Nephron (organoid): ENCODE results near the gene L1CAM.

Experiments
- H3K27ac Mint-ChIP-seq, 3 experiments: 2 replicates each; pipeline ENCODE4 v1.8.0; 2020; ENCODE audit warnings: mixed read lengths in 3 of 3, mild to moderate bottlenecking in 2 of 3, moderate library complexity in 1 of 3
- H3K27me3 Mint-ChIP-seq: 2 replicates; pipeline ENCODE4 v1.8.0; 2021; ENCODE audit warnings: low read depth, mild to moderate bottlenecking, moderate library complexity, mixed read lengths
- H3K36me3 Mint-ChIP-seq: 2 replicates; pipeline ENCODE4 v1.8.0; 2020; ENCODE audit warnings: low read depth, mixed read lengths
- H3K4me1 Mint-ChIP-seq: 2 replicates; pipeline ENCODE4 v1.8.0; 2020; ENCODE audit warnings: mixed read lengths
- H3K4me3 Mint-ChIP-seq, 3 experiments: 2 replicates each; pipeline ENCODE4 v1.8.0; 2020; ENCODE audit warnings: mild to moderate bottlenecking in 3 of 3, mixed read lengths in 3 of 3, moderate library complexity in 2 of 3
- H3K9me3 Mint-ChIP-seq: 2 replicates; pipeline ENCODE4 v1.8.0; 2020; ENCODE audit warnings: mixed read lengths
- CTCF ChIP-seq, 3 experiments: fragments of 200-600 bp; sonication (generic); IDR thresholded peaks; one replicate each; pipeline ENCODE4 v1.5.0; 2021; ENCODE audit warnings: antibody characterized with exemption in 3 of 3; ENCODE audit not compliant: unreplicated experiment in 3 of 3

Gene L1CAM

DNA sequence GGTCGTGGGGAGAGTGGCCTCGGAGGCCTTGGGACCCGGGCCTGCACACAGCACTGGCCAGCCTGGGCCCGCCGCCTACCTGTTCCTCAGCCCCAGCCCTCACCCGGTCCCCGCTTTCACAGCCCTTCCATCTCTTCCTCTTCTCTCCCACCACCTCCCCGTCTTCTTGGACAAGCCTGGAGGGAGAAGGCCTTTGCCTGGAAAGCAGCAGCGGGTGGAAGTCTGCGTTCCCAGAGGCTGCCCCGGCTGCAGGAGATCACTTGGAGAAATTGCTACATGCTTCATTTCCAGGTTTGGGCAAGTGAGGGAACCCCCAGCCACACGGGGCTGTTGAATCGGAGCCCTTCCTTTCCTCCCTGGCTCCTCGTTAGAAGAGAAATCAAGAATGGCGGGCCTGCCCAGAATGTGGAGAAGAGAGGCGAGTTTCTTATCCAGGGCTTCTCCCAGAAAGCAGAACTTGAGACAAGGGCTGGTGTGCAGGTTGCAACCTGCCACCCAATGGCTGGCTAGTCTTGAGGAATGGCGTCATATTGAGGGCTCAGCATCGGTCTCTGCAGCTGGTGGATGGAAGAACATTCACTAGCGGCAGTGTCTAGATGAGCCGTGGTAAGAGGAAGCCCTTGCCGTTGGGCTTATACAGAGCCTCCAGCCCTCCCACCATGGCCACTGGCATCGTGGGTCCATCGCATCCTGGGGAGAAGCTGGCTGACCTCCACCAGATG lies 54.4 kb downstream of the L1CAM start:
- peak overlapping the region; percentile 67 to 71 (median 70) for H3K4me3 Mint-ChIP-seq
- peaks cover 53% of the 10 kb centered on the region for H3K27me3 Mint-ChIP-seq
- H3K4me1 Mint-ChIP-seq = no peaks in the 10 kb centered on the region
- peaks cover 7% of the 10 kb centered on the region for H3K36me3 Mint-ChIP-seq
- no peak overlapping the region for H3K27ac Mint-ChIP-seq
- H3K9me3 Mint-ChIP-seq = peaks cover 25% of the 10 kb centered on the region
- no peak for TF ChIP-seq CTCF (IDR thresholded peaks at IDR 0.05; ENCODE audit: unreplicated experiment in 3 of 3)

DNA sequence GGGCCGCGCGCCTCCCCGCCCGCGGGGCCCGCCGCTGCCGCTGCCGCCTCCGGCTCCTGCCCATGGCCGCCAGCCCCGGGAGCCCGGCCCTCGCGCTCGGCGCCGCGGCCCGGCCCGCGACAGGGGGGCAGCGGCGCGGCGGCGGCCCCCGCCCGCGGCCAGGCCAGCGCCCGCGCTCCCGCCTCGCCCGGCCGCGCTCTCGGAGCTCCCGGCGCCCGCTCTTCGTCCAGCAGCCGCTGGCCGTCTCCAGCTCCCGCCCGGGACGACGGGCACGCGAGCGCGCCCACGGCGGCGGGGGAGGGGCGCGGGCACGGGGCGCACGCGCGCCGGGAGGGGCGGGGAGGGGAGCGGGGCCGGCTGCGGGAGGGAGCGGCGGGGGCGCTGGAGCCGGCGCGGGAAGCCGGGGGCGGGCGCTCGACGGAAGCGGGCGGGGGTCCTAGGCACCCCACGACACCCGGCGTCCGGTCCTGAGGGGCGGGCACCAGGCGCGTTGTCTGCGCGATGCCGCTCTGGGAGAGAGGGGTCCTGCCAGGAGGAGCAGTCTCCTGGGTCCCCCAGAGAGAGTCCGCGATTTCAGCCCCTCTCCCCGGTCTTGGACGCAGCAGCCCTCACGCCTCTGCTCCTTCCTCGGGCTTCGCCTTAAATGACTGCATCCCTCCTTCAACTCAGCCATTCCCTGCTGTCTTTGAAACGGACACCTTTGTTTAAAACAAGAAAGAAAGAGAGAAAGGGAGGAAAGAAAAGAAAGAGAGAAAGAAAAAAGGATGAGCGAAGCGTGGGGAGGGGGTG lies 55.1 kb downstream of the L1CAM start:
- Mint-ChIP-seq H3K27me3 (peaks cover 53% of the 10 kb centered on the region), H3K4me3 (peak overlapping the region; percentile 70 to 76 (median 75)), H3K9me3 (peaks cover 25% of the 10 kb centered on the region), H3K36me3 (peaks cover 7% of the 10 kb centered on the region), H3K4me1 (no peaks in the 10 kb centered on the region), H3K27ac (no peak overlapping the region)
- no peak for TF ChIP-seq CTCF (IDR thresholded peaks at IDR 0.05; ENCODE audit: unreplicated experiment in 3 of 3)

DNA sequence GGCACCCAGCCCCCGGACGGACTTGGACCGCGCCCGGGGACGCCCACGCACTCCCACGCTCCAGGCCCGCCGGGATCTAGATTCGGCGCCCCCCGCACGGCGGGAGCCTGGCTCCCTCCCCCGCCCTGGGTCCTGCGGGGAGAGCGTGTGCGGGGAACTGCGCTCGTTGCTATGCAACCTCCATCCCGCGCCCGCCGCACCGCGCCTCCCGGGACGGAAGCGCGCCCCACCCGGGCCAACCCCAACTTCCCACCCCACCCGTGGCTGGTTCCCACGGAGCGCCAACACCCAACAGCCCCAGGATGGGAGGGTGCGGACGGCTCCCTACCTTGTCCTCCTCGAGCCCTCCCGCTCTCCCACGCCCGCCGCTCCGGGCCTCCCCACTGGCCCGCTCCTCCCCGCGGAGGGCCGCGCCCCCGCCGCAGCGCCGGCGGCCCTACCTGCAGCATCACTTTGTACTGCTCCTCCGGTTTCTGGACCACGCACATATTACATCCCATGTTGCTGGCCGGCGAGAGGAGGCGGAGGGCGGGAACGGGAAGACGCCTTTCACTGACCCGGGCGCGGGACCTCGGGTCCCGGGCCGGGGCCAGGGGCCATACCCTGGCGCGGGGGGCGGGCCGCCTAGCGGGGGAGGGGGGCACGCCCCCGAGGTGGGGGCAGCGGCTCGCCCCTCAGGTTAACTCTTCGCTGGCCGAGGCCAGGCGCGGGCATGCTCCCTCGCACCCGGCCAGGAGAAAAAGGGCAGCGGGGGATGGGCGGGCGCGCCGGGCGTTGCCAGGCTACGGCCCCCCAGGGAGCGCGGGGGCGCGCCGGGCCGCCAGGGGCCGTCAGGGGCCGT lies 56.0 kb downstream of the L1CAM start, which contains the start of gene PDZD4:
Gene PDZD4 (minus strand): TSS at position 746 of the 841 bp plus-strand sequence. CDS start 246 bp downstream, at position 500.
- Mint-ChIP-seq H3K36me3 (peaks cover 7% of the 10 kb centered on the region), H3K9me3 (peaks cover 22% of the 10 kb centered on the region), H3K27ac (no peak within 1 kb of the TSS), H3K4me1 (no peaks in the 10 kb centered on the region), H3K27me3 (peaks cover 53% of the 10 kb centered on the region), H3K4me3 (peak within 1 kb of the TSS; percentile 76 to 80 (median 77))
- TF ChIP-seq CTCF (IDR thresholded peaks at IDR 0.05; ENCODE audit: unreplicated experiment in 3 of 3) = no peak

- TF ChIP-seq CTCF (IDR thresholded peaks at IDR 0.05; ENCODE audit: unreplicated experiment in 3 of 3) = no peak
- H3K27ac Mint-ChIP-seq = no peak overlapping the region
- peaks cover 50% of the 10 kb centered on the region for H3K27me3 Mint-ChIP-seq
- peaks cover 7% of the 10 kb centered on the region for H3K36me3 Mint-ChIP-seq
- peak overlapping the region; percentile 67 to 80 (median 77) for H3K4me3 Mint-ChIP-seq
- H3K9me3 Mint-ChIP-seq = peaks cover 19% of the 10 kb centered on the region
- no peaks in the 10 kb centered on the region for H3K4me1 Mint-ChIP-seq
These were observed 56.5 kb downstream of the L1CAM start for GRCh38 chrX:153829549-153829798.

DNA sequence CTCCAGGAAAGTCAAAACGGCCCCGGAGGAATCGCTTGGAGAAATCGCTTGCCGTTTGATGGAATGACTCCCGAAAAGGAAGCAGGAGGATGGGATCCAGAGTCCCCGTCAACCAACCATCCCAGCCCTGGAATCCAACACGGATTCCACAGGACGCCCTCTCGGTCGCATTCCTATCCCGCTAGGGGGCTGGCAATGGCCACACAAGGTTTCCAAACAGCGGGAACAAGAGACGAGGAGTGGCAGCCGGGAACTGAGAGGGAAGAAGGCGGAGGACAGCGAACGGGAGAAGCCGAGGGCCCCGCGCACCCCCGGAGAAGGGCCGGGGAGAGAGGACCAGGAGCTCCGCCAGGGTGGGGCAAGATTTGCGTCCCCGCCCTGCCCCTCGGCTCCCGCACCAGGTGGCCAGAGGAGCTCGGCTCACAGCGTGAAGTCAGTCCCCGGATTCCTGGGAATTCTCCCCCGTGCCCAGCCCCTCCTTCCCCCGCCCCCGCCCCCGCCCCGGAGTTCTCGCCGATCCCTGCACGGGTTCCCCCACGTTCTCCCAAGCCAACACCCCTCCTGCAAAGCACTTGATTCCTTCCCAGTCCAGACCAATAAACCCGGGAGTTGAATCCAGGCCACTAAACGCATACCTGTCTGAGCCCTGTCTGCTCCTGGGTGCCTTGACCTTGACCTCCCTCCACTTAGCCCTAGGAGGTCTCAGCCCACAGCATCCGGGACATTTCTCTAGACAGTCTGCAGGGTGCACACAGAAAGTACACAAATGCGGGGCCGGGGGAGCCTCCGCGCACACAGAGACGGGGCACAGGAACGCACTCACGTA lies 57.0 kb downstream of the L1CAM start:
- no peak overlapping the region for H3K27ac Mint-ChIP-seq
- peak overlapping the region; percentile 77 to 81 (median 79) for H3K4me3 Mint-ChIP-seq
- H3K27me3 Mint-ChIP-seq = peaks cover 50% of the 10 kb centered on the region
- H3K9me3 Mint-ChIP-seq = peaks cover 19% of the 10 kb centered on the region
- no peak for TF ChIP-seq CTCF (IDR thresholded peaks at IDR 0.05; ENCODE audit: unreplicated experiment in 3 of 3)
- H3K36me3 Mint-ChIP-seq = peaks cover 7% of the 10 kb centered on the region
- no peaks in the 10 kb centered on the region for H3K4me1 Mint-ChIP-seq
